GM18873 (cell line): ENCODE data around the gene ZNF692.
A peak's percentile ranks its signal among the peaks of the same experiment; 100 is the strongest.
"Not testable (repeated sequence)": the region's sequence is repeated elsewhere in the genome, so short reads cannot be mapped to it uniquely, and the experiment has no call there.

Experiments used
- ATAC-seq: cut with Tn5 transposase; IDR thresholded peaks from one replicate; pipeline ENCODE4 v1.9.1; 2021; ENCODE audit warnings: mild to moderate bottlenecking, moderate library complexity, moderate number of reproducible peaks; ENCODE audit not compliant: unreplicated experiment, low FRiP score

The ZNF692 gene

DNA sequence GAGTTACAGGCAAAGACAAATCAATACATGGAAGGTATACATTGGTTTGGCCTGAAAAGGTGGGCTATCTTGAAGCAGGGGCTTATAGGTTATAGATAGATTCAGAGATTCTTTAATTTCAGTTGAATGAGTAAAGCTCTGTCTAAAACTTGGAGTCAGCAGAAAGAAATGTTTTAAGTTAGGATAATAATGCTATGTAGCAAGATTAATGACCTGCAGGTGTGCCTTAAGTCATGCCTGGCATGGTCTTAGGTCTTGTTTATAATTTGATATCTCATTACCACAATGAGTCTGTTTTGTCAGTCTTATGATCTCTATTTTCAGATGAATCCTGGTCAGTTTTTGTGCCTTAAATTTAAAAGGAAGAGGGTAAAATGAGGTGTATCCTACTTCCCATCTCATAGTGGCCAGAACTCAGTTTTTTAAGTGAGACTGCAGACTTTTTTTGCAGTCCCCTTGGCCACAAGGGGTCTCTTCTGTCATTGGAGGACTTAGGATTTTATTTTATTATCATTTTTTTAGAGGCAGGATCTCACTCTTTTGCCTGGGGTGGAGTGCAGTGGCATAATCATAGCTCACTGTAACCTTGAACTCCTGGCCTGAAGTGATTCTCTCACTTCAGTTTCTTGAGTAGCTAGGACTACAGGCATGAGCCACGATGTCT, 25.9 kb upstream of the ZNF692 start:
- ATAC-seq, result no peak

GRCh38 chr1:248882427-248882826, 23.5 kb upstream of the ZNF692 start:
- not testable (repeated sequence) for ATAC-seq

GRCh38 chr1:248881261-248881660, 22.4 kb upstream of the ZNF692 start:
- no peak for ATAC-seq

DNA sequence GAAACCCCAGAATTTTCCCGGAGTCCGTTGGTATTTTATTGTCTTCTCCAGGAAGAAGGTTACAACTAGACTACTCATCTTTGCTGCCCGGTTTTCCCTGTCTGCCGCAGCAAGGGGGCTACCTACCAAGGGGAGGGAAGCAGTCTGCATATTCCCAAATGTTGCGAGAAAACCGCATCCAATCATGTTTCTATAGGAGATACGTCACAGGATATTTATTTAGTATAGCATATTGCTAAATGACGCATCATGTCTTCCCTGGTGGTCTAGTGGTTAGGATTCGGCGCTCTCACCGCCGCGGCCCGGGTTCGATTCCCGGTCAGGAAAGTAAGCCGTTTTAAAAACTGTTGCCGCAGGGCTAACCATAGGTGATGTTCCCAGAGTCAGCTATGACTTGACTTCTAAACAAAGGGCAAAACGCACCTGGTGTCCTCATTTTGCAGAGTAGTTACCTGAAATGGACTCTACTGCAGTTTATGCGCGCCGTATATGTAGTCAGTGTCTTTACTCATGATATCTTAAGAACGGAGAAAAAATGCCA, 15.2 kb upstream of the ZNF692 start:
- peak; percentile 53 for ATAC-seq

GRCh38 chr1:248873409-248873992, 14.6 kb upstream of the ZNF692 start:
- ATAC-seq, result peak; percentile 74

DNA sequence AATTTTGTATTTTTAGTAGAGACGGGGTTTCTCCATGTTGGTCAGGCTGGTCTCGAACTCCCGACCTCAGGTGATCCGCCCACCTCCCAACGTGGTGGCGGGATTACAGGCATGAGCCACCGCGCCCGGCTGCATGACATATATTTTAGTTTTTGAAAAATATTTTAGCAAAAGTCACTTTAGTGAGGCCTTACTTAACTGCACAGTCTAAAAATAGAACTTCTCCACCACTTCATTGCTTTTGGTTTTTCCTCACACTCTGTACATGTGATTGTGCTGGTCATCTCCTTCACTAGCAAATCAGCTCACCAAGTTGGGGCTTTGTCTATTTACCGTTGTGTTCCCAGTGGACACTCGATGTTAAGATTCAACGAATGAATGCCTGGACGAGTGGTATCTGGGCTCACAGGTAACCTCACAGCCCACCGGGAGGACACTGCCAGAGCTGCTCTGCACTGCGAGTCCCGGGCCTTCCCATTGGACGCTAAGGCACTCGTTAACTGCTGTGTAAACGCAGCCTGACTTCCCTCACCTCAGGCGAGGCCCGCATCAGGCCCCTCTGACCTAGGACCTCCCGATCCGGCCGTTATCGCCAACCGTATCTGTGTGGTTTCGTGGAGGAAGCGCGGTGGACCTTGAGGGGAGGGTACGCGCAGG, 14.0 kb upstream of the ZNF692 start:
- ATAC-seq, result peak; percentile 30

DNA sequence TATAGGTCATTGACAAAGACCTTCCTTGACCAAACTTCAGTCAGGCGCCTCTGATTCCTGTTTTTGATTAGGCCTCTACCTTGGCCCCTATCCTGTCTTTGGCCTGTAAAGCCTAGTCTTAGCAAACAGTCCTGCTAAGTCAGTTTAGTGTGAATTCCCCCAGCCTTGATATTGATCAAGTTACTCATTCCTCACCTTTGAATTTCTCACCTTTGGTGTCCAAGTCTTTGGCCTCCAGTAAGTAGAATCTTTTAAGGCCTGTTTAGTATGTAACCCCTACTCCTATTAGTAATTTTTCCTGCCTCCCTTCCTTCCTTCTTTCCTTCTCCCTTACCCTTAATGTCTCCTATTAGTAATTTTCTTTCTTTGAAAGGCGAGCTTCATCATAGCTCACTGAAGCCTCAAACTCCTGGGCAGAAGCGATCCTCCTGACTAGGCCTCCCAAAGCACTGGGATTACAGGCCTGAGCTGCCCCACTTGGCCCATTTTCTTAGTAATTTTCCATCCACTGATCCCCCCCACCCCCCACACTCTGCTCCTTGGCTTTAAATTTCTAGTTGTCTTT, 13.0 kb upstream of the ZNF692 start:
- ATAC-seq, result no peak

GRCh38 chr1:248862998-248863881, 4.4 kb upstream of the ZNF692 start:
- peak; percentile 68 for ATAC-seq

DNA sequence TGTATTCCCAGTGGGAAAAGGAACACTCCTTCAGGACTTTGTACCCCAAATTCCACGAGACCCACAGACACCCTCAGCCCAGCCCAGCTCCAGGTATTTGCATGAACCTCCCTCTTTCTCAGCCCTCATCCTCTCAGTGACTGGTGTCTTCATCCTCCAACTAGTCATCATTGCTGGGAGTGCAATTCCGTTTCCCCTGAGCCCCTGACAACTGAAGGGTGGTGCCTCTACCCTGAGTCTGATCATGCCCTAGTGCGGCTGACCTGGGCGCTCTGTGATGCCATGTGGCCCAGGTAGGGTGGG, 3.8 kb upstream of the ZNF692 start:
- ATAC-seq, result peak; percentile 1

DNA sequence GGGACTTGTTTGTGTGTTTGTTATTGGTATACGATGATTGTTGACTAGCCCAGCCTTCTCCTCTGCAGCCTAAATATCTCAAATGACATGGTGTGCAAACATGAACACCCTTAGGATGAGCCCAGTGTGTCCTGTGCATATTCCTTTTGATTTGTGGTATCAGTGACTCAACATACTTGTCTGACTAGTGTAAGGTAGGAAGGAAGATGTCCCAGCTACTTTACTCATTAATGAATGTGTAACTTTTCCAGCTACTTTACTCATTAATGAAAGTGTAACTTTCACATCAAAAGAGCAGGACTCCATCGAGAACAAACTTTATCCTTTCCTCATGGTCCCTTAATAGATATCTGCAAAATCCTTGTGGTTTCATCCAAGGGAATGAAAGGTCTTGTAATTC, 2.7 kb upstream of the ZNF692 start:
- ATAC-seq, result no peak

- no peak for ATAC-seq
These were observed 1.1 kb upstream of the ZNF692 start for GRCh38 chr1:248860007-248860406.

GRCh38 chr1:248858096-248858890, 592 bp downstream of the ZNF692 start:
- peak; percentile 15 for ATAC-seq

DNA sequence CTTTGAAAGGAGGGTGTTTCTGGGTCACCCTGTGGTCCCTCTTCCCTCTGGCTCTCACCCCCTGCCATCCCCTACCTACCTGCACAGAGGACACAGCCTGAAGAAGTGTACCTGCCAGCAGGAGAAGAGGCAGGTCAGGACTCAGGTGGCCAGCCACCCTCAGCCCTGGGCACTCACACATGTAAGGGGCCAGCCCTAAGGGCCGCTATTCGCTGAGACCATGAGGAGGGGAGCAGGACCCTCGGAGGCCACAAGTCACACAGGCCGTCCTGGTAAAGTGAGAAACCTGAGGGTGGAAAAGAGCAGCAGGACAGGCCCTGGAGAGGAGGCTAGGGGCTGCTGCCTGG, 1.2 kb downstream of the ZNF692 start:
- peak; percentile 4 for ATAC-seq

GRCh38 chr1:248857201-248857600, 1.7 kb downstream of the ZNF692 start:
- ATAC-seq, result no peak

- ATAC-seq, result no peak
These were observed 2.7 kb downstream of the ZNF692 start for GRCh38 chr1:248856176-248856575.

GRCh38 chr1:248855580-248855979, 3.3 kb downstream of the ZNF692 start:
- ATAC-seq, result no peak

DNA sequence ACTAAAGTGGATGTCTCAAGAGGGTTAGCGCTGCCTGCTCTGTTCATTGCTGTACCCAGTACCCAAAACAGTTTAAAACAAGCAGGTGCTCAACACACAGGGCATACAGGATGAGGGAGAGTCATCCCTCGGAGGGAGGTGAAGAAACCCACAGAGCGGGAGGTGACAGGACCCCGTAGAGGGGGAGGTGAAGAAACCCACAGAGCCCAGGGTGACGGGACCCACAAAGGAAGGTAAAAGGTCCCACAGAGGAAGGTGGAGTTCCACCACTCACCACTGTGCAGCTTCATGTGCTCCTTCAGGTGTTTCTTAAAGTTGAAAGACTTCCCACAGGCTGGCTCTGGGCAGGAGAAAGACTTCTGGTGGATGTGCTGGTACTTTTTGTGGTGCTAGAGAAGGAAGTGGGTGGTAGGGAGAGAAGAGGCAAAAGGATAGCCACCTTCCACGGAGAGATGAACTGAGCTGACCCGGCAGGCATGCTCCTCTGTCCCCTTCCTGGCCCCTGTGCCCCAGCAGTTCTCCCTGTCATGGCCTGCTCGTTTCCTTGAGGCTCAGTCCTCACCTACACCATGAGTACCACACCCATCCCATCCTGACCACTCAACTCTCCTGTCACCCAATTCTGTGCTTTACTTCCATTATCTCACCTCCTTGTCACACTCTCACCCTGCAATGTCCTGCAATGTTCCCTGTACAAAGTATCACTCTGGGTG, 5.1 kb downstream of the ZNF692 start:
- ATAC-seq, result no peak

DNA sequence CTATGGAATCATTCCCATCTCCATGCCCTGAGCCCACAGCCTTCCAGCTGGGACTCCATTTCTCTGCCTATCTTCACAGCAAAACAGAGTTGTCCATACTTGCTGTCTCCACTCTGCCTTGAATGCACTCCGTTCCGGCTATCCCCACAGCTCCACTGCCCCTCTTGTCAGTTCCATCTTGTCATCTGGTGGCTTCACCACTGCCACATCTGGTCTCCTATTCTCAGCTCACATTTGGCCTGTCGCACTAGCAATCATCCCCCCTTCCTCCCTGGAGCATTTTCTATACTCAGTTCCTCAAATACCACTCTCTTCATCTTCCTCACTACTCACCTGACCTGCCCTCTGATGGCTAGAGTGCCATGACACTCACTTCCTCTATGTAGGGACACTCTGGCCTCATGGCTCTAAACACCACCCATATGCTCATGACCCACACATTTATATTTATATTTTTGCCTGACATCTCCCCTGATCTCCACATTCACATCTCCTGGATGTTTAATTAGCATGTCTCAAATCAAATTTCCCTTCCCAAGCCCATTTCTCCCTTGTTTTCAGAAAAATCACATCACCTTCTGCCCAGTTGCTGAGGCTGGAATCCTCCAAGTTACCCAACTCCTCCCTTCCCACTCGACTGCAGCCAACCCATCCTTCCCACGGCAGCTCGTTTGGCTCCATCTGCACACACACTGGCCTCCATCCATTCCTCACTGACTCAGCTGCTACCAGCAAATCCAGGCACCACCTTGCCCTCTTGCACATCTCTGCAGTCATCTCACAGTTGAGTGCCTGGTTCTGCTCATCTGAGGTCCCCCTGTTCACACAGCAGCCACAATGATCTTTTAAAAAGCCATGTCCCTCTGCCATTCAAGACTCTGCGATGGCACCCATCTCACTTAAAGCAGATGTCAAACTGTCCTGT, 6.1 kb downstream of the ZNF692 start:
- no peak for ATAC-seq
